ENCODE results near the gene KRTAP12-2. TPM values are rescaled to one million over a fixed set of nuclear protein-coding genes. Genes with fewer than 3 reads are reported as not detected.
"Not testable (repeated sequence)": the region's sequence is repeated elsewhere in the genome, so short reads cannot be mapped to it uniquely, and the experiment has no call there.

KRTAP12-2 gene
- total RNA-seq, 2 donors from 2014 or later, result not detected

GRCh38 chr21:44687671-44688070, 20.9 kb upstream of the KRTAP12-2 start:
- H3K36me3 ChIP-seq (replicated peaks in 1 of 2; ENCODE audit: insufficient read depth in 1 of 2, low read depth in 2 of 2), result no peaks in the 10 kb centered on the region
- H3K27ac ChIP-seq, result no peak overlapping the region
- H3K4me3 ChIP-seq, result no peak overlapping the region
- H3K4me1 ChIP-seq, result no peaks in the 10 kb centered on the region
- no peaks in the 10 kb centered on the region for H3K27me3 ChIP-seq
- DNase-seq, result no peak
- TF ChIP-seq POLR2A (IDR thresholded peaks at IDR 0.05), result no peak
- no peak for ATAC-seq
- intact Hi-C loops (cut with DNase I), result no loop called here
- WGBS, 2 donors, result 30 to 40% methylated on average over 11 of the region's 11 CpGs
- H3K9me3 ChIP-seq, result no peaks in the 10 kb centered on the region

DNA sequence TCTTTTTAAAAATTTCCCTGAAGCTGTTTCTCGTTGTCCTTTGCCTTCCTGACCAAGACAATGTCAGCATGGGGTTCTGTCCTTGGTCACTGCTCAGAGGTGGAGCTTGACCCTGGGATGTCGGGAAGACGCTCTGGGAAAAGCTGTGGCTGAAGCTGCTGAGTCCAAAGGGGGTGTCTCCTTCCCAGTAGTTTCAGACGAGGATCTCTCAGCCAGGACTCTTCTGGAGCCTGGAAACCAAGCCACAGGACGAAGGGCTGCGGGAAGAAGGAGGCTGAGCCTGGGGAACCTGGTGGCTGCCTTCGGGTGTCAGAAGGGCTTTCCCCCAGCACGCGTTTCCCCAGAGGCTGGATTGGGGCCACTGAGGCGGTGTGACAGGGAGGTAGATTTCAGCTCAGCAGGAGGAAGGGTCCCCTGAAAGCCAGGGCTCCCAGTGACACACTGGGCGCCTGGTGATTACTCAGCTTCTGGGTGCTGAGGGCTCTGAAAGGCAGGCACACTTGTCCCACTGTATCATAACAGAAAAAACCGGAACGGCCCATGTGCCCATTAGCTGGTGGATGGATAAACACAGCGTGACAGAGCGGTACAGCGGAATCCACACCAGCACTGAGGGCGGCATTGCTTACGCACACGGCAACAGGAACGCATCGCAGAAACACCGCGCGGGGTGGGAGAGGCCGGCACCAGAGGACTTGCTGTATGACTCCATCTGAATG, 20.3 kb upstream of the KRTAP12-2 start:
- TF ChIP-seq CTCF (IDR thresholded peaks at IDR 0.05) (no peak), POLR2A (IDR thresholded peaks at IDR 0.05) (no peak)
- no peaks in the 10 kb centered on the region for H3K9me3 ChIP-seq
- no peak overlapping the region for H3K27ac ChIP-seq
- no peaks in the 10 kb centered on the region for H3K36me3 ChIP-seq (replicated peaks in 1 of 2; ENCODE audit: insufficient read depth in 1 of 2, low read depth in 2 of 2)
- H3K27me3 ChIP-seq, result no peaks in the 10 kb centered on the region
- DNase-seq (no peak), ATAC-seq (no peak)
- intact Hi-C loops (cut with DNase I), result no loop called here
- H3K4me3 ChIP-seq, result no peak overlapping the region
- H3K4me1 ChIP-seq, result no peaks in the 10 kb centered on the region
- WGBS, 2 donors, result 39 to 48% methylated on average over 23 to 25 of the region's 25 CpGs

DNA sequence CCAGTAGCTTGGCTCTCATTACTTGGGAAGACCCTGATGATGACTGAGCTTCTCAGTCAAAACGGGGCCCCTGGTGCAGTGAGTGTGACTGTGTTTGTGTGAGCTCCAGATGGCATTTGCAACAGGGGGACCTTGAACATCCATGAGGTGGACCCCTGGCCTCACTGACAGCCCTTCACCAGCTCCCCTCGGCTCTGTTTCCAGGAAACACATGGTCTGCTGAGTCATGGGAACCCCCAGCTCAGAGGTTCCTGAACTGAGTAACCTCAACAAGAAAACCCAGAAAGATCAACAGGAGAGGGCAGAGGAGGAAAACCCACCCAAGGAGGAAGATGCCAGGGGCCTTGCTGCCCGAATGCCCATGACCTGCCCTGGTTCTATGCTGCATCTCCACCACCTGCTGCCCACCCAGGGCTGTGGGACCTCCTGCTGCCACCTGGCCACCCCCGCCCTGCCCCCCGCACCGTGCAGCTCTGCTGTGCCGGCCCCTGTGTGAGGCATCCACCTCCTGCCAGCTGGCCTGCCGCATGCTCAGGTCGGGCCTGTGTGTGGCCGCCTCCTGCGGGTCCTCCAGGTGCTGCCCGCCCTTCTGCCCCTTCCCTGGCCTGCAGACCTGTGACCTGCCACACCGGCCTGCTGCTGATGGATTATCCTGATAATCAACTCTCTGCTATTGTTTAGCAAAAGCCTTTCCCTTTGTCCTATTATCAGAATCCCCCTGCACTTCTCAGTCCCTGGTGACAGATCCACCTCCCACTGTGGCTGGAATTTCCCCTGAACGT, 19.5 kb upstream of the KRTAP12-2 start:
- Histone ChIP-seq H3K9me3 (no peaks in the 10 kb centered on the region), H3K27ac (no peak overlapping the region), H3K4me1 (no peaks in the 10 kb centered on the region), H3K36me3 (replicated peaks in 1 of 2; ENCODE audit: insufficient read depth in 1 of 2, low read depth in 2 of 2) (no peaks in the 10 kb centered on the region), H3K4me3 (no peak overlapping the region), H3K27me3 (no peaks in the 10 kb centered on the region)
- ATAC-seq (no peak), DNase-seq (no peak)
- TF ChIP-seq POLR2A (IDR thresholded peaks at IDR 0.05) (no peak), CTCF (IDR thresholded peaks at IDR 0.05) (no peak)
- WGBS, 2 donors, result 18 to 29% methylated on average over 2 to 11 of the region's 14 CpGs
- intact Hi-C loops (cut with DNase I), result no loop called here

DNA sequence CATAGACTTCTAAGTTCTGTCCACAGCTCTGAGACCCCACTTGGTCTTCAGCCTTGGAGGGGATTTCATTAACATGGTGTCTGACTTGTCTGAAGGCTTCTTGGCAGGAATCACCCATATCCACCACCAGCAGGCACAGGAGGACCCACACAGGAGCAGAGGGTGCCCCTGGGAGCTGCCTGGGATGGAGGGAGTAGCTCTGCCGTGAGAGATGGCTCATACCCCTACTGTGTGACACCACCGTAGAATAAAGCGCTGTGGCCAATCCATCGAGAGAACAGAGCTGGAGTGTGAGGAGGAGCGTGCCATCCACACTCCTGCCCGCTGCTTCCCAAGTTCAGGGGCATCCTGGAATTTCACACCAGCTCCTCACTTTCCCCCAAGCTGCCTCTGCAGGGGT, 18.3 kb upstream of the KRTAP12-2 start:
- H3K36me3 ChIP-seq (replicated peaks in 1 of 2; ENCODE audit: insufficient read depth in 1 of 2, low read depth in 2 of 2); H3K27ac ChIP-seq; H3K9me3 ChIP-seq; DNase-seq; H3K4me1 ChIP-seq; H3K4me3 ChIP-seq; intact Hi-C loops (cut with DNase I); ATAC-seq; H3K27me3 ChIP-seq: not testable (repeated sequence)
- WGBS, 2 donors, result 47 to 62% methylated on average over 4 to 6 of the region's 6 CpGs

- Histone ChIP-seq H3K27ac (no peak overlapping the region), H3K36me3 (replicated peaks in 1 of 2; ENCODE audit: insufficient read depth in 1 of 2, low read depth in 2 of 2) (no peaks in the 10 kb centered on the region), H3K4me1 (no peaks in the 10 kb centered on the region), H3K4me3 (no peak overlapping the region), H3K27me3 (no peaks in the 10 kb centered on the region), H3K9me3 (no peaks in the 10 kb centered on the region)
- intact Hi-C loops (cut with DNase I), result no loop called here
- TF ChIP-seq POLR2A (IDR thresholded peaks at IDR 0.05) (no peak), CTCF (IDR thresholded peaks at IDR 0.05) (no peak)
- no peak for ATAC-seq
- no peak for DNase-seq
- 39 to 50% methylated on average over 6 of the region's 6 CpGs for WGBS, 2 donors
Observed at GRCh38 chr21:44684483-44684882, 17.8 kb upstream of the KRTAP12-2 start.
